B cell (primary cell): ENCODE measurements around the gene AKR1B1.

ENCODE experiments used
- CTCF ChIP-seq: fragments of 200-600 bp; IDR thresholded peaks from one replicate; pipeline ENCODE4 v1.8.0; 2022; ENCODE audit warnings: antibody characterized with exemption, mild to moderate bottlenecking
- EZH2 ChIP-seq: IDR thresholded peaks from 2 replicates; pipeline ENCODE4 v1.6.1; 2012; ENCODE audit warnings: borderline replicate concordance, low read depth, mild to moderate bottlenecking, moderate library complexity, low read length; ENCODE audit not compliant: insufficient read depth, poor library complexity, severe bottlenecking

DNA sequence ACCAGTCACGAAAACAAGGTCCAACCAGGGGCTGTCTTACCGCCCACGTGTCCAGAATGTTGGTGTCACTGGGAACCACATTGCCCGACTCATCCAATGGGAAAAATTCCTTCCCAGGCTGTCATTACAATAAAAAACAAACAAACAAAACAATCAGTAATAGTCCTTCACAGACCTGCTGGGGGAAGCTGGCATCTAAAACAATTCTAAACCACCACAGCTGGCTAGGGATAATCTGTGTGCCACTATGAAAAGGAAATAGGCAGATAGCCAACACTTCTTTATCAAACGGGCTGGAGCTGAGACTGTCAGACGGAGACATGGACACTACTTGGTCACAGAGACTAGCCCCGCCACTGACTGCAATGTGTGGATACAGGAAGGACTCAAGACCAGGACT lies 9.2 kb downstream of the AKR1B1 start:
- TF ChIP-seq CTCF, result no peak
- TF ChIP-seq EZH2, result no peak
